ENCODE data around the gene MYL6.
"Not testable (repeated sequence)": the region's sequence is repeated elsewhere in the genome, so short reads cannot be mapped to it uniquely, and the experiment has no call there.

Gene MYL6

GRCh38 chr12:56190695-56191155 lies 32.6 kb downstream of the MYL6 start:
- DNase-seq, result no peak

GRCh38 chr12:56192582-56192981 lies 34.4 kb downstream of the MYL6 start:
- no peak for DNase-seq

DNA sequence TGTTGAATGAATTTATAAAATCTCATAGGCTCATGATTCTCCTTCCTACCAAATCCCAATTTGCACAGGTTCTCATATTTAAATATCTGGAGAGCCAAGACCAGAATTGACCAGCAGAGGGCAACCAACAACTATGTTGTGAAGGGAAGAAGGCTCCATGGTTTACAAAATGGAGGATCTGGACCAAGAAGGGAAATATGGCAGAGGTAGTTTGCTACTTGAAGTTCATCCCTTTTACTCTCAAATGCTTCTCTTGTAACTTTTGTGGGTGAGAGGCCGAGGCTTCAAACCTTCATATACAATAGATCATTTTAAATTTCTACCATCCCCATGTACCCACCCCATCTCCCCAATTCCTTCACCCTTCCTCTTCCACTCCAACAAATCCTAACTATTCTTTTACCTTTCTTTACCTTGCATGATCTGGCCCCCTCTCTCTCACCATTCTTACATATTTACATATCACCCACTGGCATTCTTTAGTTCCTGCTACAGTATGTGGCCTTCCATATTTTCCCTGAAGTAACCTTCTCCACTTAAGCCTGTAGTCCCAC lies 34.9 kb downstream of the MYL6 start:
- DNase-seq, result peak; percentile 83

GRCh38 chr12:56196818-56197550 lies 38.8 kb downstream of the MYL6 start:
- not testable (repeated sequence) for DNase-seq

- DNase-seq, result no peak
These were observed 39.9 kb downstream of the MYL6 start for GRCh38 chr12:56197921-56198635.

- no peak for DNase-seq
These were observed 40.7 kb downstream of the MYL6 start for GRCh38 chr12:56198836-56199235.

GRCh38 chr12:56202366-56202765 lies 44.2 kb downstream of the MYL6 start:
- DNase-seq, result no peak

GRCh38 chr12:56202838-56203237 lies 44.7 kb downstream of the MYL6 start:
- DNase-seq, result no peak

GRCh38 chr12:56204275-56204674 lies 46.1 kb downstream of the MYL6 start:
- DNase-seq, result no peak

DNA sequence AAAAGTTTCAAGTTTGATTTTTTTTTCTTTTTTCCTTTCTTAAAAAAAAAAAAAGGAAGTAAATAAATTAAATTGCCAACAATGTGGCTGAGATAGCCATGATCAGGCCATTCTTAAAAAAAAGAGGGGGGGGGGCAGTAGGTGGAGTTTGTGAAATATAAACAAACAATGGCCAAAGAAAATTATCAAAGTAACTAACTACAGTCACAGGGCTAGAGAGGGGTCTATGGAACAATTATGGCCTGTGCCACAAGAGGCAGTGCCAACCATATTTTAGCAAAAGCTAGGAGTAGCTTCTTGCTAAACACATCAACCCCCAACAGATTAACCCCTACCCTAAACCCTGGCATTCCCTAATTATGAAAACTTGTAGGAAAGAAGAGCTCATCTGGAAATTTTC lies 47.3 kb downstream of the MYL6 start:
- DNase-seq, result no peak

DNA sequence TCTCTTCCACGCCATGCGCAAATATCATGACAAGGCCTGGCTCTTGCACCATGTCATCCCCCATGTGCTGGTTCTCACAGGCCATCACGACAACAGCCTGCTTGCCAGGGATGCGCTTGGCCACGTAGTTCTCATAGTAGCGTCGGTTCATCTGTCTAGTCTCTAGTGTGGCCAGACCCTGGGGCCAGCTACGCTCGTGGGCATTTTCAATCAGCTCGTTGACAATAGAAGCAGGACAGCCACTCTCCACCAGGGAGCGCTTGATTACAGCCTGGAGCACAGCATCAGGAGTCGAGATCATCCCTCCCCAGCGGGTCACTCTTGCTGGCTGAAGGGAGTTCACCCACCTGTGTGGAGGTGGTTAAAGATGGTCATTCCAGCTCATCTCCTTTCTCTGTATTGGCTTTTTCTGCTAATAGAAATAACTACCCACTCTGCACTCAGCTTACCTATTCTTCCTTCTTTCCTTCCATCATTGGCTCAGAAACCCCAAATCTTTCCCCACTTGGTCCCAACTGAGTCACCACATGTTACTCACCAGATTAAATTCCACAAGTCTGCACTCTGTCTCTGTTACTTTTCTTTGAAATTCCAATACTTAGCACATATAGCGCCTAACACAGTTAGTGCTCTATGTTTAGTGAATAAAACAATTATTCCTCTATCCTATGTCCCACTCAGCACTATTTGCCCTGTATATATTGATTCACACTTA lies 48.5 kb downstream of the MYL6 start:
- DNase-seq, result no peak

DNA sequence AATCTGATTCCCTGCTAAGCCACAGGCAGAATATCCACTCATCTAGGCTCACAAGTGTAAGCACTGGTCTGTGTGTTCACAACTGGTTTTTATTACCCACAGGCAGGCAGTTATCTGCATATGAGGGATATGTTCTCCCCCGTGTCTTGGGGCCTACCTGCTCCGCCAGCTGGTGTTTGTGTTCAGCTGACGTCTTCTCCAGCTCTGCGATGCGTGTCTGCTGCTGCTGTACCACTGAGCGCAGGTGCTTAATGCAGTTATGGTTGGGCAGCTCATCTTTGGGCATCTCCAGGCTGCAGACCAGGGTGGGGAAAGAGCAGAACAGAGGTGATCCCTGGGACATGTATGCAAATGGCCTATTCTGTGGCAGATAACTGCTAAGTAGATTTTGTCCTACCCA lies 49.8 kb downstream of the MYL6 start:
- no peak for DNase-seq

All from NCI-H2081 treated with DMSO at 0.1 percent for 48 hours (cell line).